Glutamatergic neuron (in vitro differentiated cells): ENCODE results near the gene BHLHE40. TPM values are rescaled to one million over a fixed set of nuclear protein-coding genes. Genes with fewer than 3 reads are reported as not detected.
A peak's percentile ranks its signal among the peaks of the same experiment; 100 is the strongest.

Experiments
- DNase-seq: peaks from one replicate; pipeline ENCODE4 v3.0.0; 2022
- H3K27ac Mint-ChIP-seq: one replicate; pipeline ENCODE4 v1.8.0; 2020; ENCODE audit warnings: mild to moderate bottlenecking, mixed read lengths, inconsistent platforms; ENCODE audit not compliant: unreplicated experiment
- H3K27me3 Mint-ChIP-seq: one replicate; pipeline ENCODE4 v1.8.0; 2020; ENCODE audit warnings: mild to moderate bottlenecking, moderate library complexity, mixed read lengths, inconsistent platforms; ENCODE audit not compliant: unreplicated experiment
- H3K36me3 Mint-ChIP-seq: one replicate; pipeline ENCODE4 v1.8.0; 2020; ENCODE audit warnings: mild to moderate bottlenecking, mixed read lengths, inconsistent platforms; ENCODE audit not compliant: unreplicated experiment
- H3K4me1 Mint-ChIP-seq: one replicate; pipeline ENCODE4 v1.8.0; 2020; ENCODE audit warnings: mild to moderate bottlenecking, low read depth, mixed read lengths, inconsistent platforms; ENCODE audit not compliant: unreplicated experiment
- H3K4me3 Mint-ChIP-seq: one replicate; pipeline ENCODE4 v1.8.0; 2020; ENCODE audit warnings: mild to moderate bottlenecking, mixed read lengths, inconsistent platforms; ENCODE audit not compliant: unreplicated experiment
- H3K9me3 Mint-ChIP-seq: one replicate; pipeline ENCODE4 v1.8.0; 2020; ENCODE audit warnings: mild to moderate bottlenecking, moderate library complexity, mixed read lengths, inconsistent platforms; ENCODE audit not compliant: unreplicated experiment
- total RNA-seq: library from RNA; stranded (reverse); fragmentation: NEBNext Ultra II Directional; extraction: Animal tissue kit (Norgen Biotek cat#: 25700); gene quantifications from one replicate; pipeline ENCODE4 v1.2.1, GENCODE V29; 2021; ENCODE audit not compliant: unreplicated experiment
- TF ChIP-seq, protein P1 (sequence below): fragments of 200-600 bp; sonication (generic); IDR thresholded peaks from one replicate; pipeline ENCODE4 v1.5.0; 2021; ENCODE audit not compliant: partially characterized antibody, unreplicated experiment

Gene BHLHE40
- total RNA-seq, 1 donor from 2014 or later: 0.22 TPM

GRCh38 chr3:4977001-4977852, 2.0 kb upstream of the BHLHE40 start:
- H3K4me1 Mint-ChIP-seq: peaks cover 2% of the 10 kb centered on the region
- peaks cover 4% of the 10 kb centered on the region for H3K9me3 Mint-ChIP-seq
- peaks cover 15% of the 10 kb centered on the region for H3K27me3 Mint-ChIP-seq
- TF ChIP-seq, protein P1, sequence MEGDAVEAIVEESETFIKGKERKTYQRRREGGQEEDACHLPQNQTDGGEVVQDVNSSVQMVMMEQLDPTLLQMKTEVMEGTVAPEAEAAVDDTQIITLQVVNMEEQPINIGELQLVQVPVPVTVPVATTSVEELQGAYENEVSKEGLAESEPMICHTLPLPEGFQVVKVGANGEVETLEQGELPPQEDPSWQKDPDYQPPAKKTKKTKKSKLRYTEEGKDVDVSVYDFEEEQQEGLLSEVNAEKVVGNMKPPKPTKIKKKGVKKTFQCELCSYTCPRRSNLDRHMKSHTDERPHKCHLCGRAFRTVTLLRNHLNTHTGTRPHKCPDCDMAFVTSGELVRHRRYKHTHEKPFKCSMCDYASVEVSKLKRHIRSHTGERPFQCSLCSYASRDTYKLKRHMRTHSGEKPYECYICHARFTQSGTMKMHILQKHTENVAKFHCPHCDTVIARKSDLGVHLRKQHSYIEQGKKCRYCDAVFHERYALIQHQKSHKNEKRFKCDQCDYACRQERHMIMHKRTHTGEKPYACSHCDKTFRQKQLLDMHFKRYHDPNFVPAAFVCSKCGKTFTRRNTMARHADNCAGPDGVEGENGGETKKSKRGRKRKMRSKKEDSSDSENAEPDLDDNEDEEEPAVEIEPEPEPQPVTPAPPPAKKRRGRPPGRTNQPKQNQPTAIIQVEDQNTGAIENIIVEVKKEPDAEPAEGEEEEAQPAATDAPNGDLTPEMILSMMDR: no peak
- no peak for DNase-seq
- peak overlapping the region; percentile 85 for H3K4me3 Mint-ChIP-seq
- H3K27ac Mint-ChIP-seq: no peak overlapping the region
- H3K36me3 Mint-ChIP-seq: no peaks in the 10 kb centered on the region

DNA sequence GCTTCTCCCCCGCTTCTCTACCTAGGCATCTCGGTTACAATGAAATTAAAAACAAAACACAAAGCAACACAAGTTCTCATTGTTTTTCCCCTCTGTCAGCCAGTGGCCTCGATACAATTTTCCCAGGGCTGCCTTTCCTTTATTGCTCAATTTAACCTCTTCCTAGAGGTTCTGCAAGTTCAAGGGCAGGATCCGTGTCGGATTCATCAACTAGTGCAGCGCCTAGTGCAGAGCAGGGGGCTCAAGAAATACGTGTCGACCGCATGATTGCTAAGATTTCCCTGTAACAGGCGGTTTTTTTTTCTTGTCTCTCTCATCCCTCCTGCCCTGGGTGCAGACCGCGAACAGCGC, 1.4 kb upstream of the BHLHE40 start:
- Mint-ChIP-seq H3K9me3 (peaks cover 4% of the 10 kb centered on the region), H3K27ac (no peak overlapping the region), H3K36me3 (no peaks in the 10 kb centered on the region), H3K27me3 (peaks cover 15% of the 10 kb centered on the region), H3K4me3 (peak overlapping the region; percentile 85), H3K4me1 (peaks cover 2% of the 10 kb centered on the region)
- no peak for DNase-seq
- TF ChIP-seq, protein P1: no peak

DNA sequence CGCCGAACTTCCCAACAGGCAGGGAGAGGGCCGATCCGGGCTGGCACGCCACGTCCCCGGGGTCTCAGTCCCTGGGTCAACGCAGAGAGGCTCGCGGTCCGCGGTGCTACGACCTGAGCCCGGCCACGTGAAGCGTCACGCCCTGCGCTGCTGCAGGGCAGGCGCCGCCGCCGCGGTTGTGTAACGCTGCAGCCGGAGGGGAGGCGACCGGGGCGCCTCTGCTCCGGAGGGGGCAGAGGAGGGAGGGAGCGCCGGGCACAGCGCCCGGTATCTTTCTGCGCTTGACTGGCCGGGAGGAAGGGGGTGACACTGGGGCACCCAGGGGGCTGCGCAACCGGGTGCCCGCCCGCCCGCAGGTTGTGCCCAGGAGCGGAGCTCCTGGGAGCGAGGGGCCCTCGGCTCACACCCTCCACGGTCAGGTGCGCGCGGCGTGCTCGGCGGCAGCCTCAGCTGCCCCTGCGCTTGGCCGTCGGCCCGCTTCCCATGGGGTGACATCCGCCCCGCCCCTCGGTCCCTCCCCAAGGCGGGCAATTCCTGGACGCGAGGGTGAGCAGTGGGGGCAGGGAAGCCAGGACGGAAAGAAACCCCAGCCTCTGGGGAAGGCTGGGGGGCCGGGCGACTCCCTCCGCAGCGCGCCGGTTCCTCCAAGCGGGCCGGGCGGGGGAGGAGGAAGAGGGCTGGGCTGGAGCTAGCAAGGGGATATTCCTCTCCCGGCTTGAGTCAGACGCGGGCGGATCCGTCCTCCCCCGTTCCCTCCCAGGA, 852 bp upstream of the BHLHE40 start:
- Mint-ChIP-seq H3K27ac (no peak overlapping the region), H3K9me3 (peaks cover 4% of the 10 kb centered on the region), H3K27me3 (peaks cover 15% of the 10 kb centered on the region), H3K36me3 (no peaks in the 10 kb centered on the region), H3K4me1 (peaks cover 3% of the 10 kb centered on the region), H3K4me3 (peak overlapping the region; percentile 85)
- DNase-seq: peak; percentile 73
- TF ChIP-seq, protein P1: no peak

GRCh38 chr3:4978966-4979427, 240 bp upstream of the BHLHE40 start:
- no peak overlapping the region for H3K27ac Mint-ChIP-seq
- H3K4me1 Mint-ChIP-seq: peaks cover 6% of the 10 kb centered on the region

More at GRCh38 chr3:4978966-4979427, 240 bp upstream of the BHLHE40 start:
- DNase-seq: peak; percentile 45
- H3K36me3 Mint-ChIP-seq: no peaks in the 10 kb centered on the region
- H3K27me3 Mint-ChIP-seq: peaks cover 15% of the 10 kb centered on the region
- TF ChIP-seq, protein P1: no peak
- H3K4me3 Mint-ChIP-seq: peak overlapping the region; percentile 67
- H3K9me3 Mint-ChIP-seq: peaks cover 4% of the 10 kb centered on the region
